ENCODE data around the gene RACGAP1. TPM values are rescaled to one million over a fixed set of nuclear protein-coding genes. Genes with fewer than 3 reads are reported as not detected.

RACGAP1 gene, protein sequence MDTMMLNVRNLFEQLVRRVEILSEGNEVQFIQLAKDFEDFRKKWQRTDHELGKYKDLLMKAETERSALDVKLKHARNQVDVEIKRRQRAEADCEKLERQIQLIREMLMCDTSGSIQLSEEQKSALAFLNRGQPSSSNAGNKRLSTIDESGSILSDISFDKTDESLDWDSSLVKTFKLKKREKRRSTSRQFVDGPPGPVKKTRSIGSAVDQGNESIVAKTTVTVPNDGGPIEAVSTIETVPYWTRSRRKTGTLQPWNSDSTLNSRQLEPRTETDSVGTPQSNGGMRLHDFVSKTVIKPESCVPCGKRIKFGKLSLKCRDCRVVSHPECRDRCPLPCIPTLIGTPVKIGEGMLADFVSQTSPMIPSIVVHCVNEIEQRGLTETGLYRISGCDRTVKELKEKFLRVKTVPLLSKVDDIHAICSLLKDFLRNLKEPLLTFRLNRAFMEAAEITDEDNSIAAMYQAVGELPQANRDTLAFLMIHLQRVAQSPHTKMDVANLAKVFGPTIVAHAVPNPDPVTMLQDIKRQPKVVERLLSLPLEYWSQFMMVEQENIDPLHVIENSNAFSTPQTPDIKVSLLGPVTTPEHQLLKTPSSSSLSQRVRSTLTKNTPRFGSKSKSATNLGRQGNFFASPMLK
- 41.3 TPM for polyA plus RNA-seq (2012; ENCODE audit: insufficient read length, low read depth)

DNA sequence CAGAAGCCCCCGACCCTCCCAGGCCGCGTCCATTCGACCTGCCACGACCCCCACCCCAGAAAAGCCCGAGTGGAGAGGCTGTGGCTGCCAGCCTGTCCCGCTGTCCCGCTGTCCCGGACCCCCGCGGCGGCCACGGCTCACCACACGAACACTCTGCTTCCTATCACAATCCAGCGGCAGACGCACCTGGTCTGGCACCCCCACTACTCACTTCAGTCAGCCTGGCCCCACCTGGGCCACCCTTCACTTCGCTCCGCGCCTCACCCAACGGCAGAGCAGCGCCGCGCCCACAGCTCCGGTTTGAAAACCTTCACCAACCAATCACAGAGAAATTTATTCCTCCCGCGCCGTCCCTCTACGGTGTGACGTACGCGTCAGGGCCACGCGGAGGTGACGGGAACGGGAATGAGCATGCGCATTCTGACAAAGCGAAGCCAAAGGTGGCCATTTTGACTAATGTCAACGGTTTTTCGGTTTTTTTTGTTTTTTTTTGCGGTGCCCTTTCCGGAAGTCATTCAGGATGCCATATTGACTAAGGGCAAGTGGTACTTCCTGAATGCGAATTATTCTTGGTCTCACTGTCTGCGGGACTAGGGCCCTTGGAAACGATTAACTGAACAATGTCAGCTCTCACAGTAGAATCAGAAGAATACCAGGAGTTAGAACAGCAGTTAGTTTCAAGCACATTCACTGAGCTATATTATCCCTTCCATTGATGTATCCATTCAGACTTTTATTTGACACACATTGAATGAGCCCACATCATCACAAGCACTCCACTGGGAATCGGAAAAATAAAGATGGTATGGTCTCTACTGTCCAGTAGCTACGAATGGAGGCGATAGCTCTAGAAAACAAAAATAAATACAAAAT, at the start of gene RACGAP1:
Gene RACGAP1 (minus strand): TSS at position 308 of the 873 bp plus-strand sequence. CDS start 8,779 bp downstream, outside the sequence.
- TF ChIP-seq POLR2AphosphoS5 (IDR thresholded peaks at IDR 0.05; ENCODE audit: low read depth, low read length) = peak; percentile 78
- TF ChIP-seq SIN3A (IDR thresholded peaks at IDR 0.05; ENCODE audit: borderline replicate concordance, insufficient read depth, low read length) = 0 out of 2 replicates have a peak, but pooled peaks have one; percentile 27
- peak; percentile 29; the same call in 1 of the 2 replicates for TF ChIP-seq TAF1 (IDR thresholded peaks at IDR 0.05; ENCODE audit: borderline replicate concordance, insufficient read depth, low read length)
- TF ChIP-seq, protein P1, sequence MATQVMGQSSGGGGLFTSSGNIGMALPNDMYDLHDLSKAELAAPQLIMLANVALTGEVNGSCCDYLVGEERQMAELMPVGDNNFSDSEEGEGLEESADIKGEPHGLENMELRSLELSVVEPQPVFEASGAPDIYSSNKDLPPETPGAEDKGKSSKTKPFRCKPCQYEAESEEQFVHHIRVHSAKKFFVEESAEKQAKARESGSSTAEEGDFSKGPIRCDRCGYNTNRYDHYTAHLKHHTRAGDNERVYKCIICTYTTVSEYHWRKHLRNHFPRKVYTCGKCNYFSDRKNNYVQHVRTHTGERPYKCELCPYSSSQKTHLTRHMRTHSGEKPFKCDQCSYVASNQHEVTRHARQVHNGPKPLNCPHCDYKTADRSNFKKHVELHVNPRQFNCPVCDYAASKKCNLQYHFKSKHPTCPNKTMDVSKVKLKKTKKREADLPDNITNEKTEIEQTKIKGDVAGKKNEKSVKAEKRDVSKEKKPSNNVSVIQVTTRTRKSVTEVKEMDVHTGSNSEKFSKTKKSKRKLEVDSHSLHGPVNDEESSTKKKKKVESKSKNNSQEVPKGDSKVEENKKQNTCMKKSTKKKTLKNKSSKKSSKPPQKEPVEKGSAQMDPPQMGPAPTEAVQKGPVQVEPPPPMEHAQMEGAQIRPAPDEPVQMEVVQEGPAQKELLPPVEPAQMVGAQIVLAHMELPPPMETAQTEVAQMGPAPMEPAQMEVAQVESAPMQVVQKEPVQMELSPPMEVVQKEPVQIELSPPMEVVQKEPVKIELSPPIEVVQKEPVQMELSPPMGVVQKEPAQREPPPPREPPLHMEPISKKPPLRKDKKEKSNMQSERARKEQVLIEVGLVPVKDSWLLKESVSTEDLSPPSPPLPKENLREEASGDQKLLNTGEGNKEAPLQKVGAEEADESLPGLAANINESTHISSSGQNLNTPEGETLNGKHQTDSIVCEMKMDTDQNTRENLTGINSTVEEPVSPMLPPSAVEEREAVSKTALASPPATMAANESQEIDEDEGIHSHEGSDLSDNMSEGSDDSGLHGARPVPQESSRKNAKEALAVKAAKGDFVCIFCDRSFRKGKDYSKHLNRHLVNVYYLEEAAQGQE (IDR thresholded peaks at IDR 0.05; ENCODE audit: insufficient read depth in 1 of 2, low read depth in 2 of 2, low read length in 2 of 2) = no peak
- no peak for TF ChIP-seq FOXP2 (optimal IDR thresholded peaks at IDR 0.05; ENCODE audit: borderline replicate concordance, extremely low read depth, extremely low read length, insufficient read depth)

DNA sequence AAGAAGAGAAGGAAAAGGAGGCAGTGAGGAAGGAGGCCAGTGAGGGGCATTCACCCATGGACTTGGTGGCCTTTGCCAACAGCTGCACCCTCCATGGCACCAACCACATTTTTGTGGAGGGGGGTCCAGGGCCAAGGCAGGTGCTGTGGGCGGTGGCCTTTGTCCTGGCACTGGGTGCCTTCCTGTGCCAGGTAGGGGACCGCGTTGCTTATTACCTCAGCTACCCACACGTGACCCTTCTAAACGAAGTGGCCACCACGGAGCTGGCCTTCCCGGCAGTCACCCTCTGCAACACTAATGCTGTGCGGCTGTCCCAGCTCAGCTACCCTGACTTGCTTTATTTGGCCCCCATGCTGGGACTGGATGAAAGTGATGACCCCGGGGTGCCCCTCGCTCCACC, 48.4 kb upstream of the RACGAP1 start:
- TF ChIP-seq SIN3A (IDR thresholded peaks at IDR 0.05; ENCODE audit: borderline replicate concordance, insufficient read depth, low read length) (no peak), TAF1 (IDR thresholded peaks at IDR 0.05; ENCODE audit: borderline replicate concordance, insufficient read depth, low read length) (no peak), POLR2AphosphoS5 (IDR thresholded peaks at IDR 0.05; ENCODE audit: low read depth, low read length) (no peak), FOXP2 (optimal IDR thresholded peaks at IDR 0.05; ENCODE audit: borderline replicate concordance, extremely low read depth, extremely low read length, insufficient read depth) (no peak)
- TF ChIP-seq, protein P1 (IDR thresholded peaks at IDR 0.05; ENCODE audit: insufficient read depth in 1 of 2, low read depth in 2 of 2, low read length in 2 of 2) = no peak

DNA sequence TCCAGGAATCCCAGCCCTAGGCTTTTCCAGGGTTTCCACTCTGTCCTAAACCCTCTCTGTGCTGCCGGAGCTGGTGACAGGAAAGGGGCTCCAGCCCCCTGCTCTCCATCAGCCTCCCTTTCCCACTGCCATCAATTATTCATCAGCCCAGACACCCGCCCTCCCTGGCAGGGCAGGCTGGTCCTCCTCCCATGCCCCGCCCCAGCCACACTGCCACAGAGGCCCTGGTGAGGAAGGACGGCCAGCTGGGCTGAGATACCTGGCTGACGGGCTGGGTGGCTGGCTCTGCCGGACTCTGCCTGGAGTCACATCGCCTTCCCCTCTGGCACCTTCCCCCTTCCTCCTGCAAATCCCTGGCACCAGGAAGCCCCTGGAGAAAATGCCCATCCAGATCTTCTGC, 47.9 kb upstream of the RACGAP1 start:
- no peak for TF ChIP-seq TAF1 (IDR thresholded peaks at IDR 0.05; ENCODE audit: borderline replicate concordance, insufficient read depth, low read length)
- no peak for TF ChIP-seq SIN3A (IDR thresholded peaks at IDR 0.05; ENCODE audit: borderline replicate concordance, insufficient read depth, low read length)
- TF ChIP-seq, protein P1 (IDR thresholded peaks at IDR 0.05; ENCODE audit: insufficient read depth in 1 of 2, low read depth in 2 of 2, low read length in 2 of 2) = no peak
- no peak for TF ChIP-seq POLR2AphosphoS5 (IDR thresholded peaks at IDR 0.05; ENCODE audit: low read depth, low read length)
- TF ChIP-seq FOXP2 (optimal IDR thresholded peaks at IDR 0.05; ENCODE audit: borderline replicate concordance, extremely low read depth, extremely low read length, insufficient read depth) = no peak

DNA sequence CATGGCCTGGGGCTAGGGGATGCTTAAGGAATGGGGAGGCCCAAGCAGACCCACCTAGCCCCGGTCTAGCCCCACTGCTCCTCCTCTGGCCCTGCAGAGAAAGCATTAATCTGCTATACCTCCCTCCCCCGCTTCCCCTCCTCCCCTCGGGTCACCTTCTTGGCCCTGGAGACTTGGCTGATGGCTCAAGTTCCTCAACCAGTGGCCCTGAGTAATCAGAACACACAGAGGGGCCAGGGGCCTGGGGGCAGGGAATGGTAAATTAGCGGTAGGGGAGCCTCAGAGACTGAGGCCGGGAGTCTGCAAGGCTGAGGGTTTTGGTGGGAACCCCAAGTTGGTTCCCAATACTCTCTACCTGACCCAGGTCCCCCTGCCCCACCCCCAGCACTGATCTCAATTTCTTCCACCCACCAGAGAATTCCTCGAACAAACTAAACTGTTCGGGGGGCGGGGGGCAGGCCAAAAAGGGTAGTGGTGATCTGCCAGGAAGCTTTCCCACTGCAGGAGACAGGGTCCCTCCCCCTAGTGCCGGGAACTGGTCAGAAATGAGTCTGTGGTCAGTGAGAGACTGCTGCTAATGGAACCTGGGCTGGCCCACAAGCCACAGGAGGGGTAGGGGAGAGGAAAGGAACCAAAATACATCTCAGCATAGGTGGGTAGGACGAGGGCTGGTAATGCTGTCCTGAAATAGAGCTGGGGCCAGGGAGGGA, 47.1 kb upstream of the RACGAP1 start:
- no peak for TF ChIP-seq TAF1 (IDR thresholded peaks at IDR 0.05; ENCODE audit: borderline replicate concordance, insufficient read depth, low read length)
- TF ChIP-seq, protein P1 (IDR thresholded peaks at IDR 0.05; ENCODE audit: insufficient read depth in 1 of 2, low read depth in 2 of 2, low read length in 2 of 2) = no peak
- no peak for TF ChIP-seq FOXP2 (optimal IDR thresholded peaks at IDR 0.05; ENCODE audit: borderline replicate concordance, extremely low read depth, extremely low read length, insufficient read depth)

Measured in PFSK-1 (cell line).